HepG2 (cell line): Measurements from ENCODE around the gene SCGB3A2. TPM values are rescaled to one million over a fixed set of nuclear protein-coding genes. Genes with fewer than 3 reads are reported as not detected.

Experiments used
- ATAC-seq: fragments of 200-7000 bp; cut with Tn5 transposase; 3 replicates; pipeline ENCODE4 v1.9.1; 2020; ENCODE audit warnings: mild to moderate bottlenecking, moderate library complexity
- BruUV-seq: library from RNA; stranded (reverse); fragments of 400-500 nt; replicated peaks from 2 replicates; lab custom pipeline; 2021; lab: Mats Ljungman, UMichigan
- CTCF ChIA-PET: fragments of 300-600 bp; formaldehyde crosslinking; extraction: SDS; loops from one replicate; lab custom pipeline; 2021; ENCODE audit warnings: low total read pairs, inconsistent platforms, low intra/inter-chr PET ratio; lab: Yijun Ruan, JAX
- POLR2A ChIA-PET: fragments of 350-600 bp; sonication (Branson Sonifier 250); formaldehyde crosslinking; loops from one replicate; lab custom pipeline; 2020; ENCODE audit warnings: antibody characterized with exemption, inconsistent platforms; lab: Yijun Ruan, JAX
- DNase-seq: peaks from one replicate; pipeline ENCODE4 v3.0.0-alpha.2; 2015; ENCODE audit warnings: low spot score
- FAIRE-seq: peaks from 3 replicates; lab custom pipeline; 2011; peaks lifted over from hg19 to GRCh38; lab: Jason Lieb, UNC
- H2AFZ ChIP-seq: one replicate; pipeline ENCODE4 v1.6.1; 2011; ENCODE audit warnings: low read length, inconsistent platforms
- H3K27ac ChIP-seq: fragments of 300-600 bp; 3 replicates; pipeline ENCODE4 v1.8.0; 2011; ENCODE audit warnings: mixed run types, mild to moderate bottlenecking, mixed read lengths, low read length, inconsistent platforms; ENCODE audit not compliant: insufficient read depth; ENCODE audit errors: extremely low read length
- H3K27me3 ChIP-seq, 2 experiments: fragments of 200-600 bp in 1 of 2; 2 replicates in 1 of 2; 3 replicates in 1 of 2; pipeline versions ENCODE4 v1.6.0 to v1.8.0; 2011; ENCODE audit warnings: low read length in 2 of 2, mild to moderate bottlenecking in 2 of 2, moderate library complexity in 2 of 2, inconsistent platforms in 1 of 2; ENCODE audit not compliant: insufficient read depth in 2 of 2, control insufficient read depth in 1 of 2
- H3K36me3 ChIP-seq, 2 experiments: fragments of 200-600 bp in 1 of 2; replicated peaks in 1 of 2; 2 replicates in 1 of 2; 3 replicates in 1 of 2; pipeline versions ENCODE4 v1.5.1 to v1.8.0; 2011; ENCODE audit warnings: low read length in 2 of 2, inconsistent platforms in 1 of 2; ENCODE audit not compliant: insufficient read depth in 2 of 2, control insufficient read depth in 1 of 2
- H3K4me1 ChIP-seq: 2 replicates; pipeline ENCODE4 v1.5.1; 2012; ENCODE audit warnings: low read length, inconsistent platforms; ENCODE audit not compliant: insufficient read depth
- H3K4me2 ChIP-seq: 2 replicates; pipeline ENCODE4 v1.6.0; 2011; ENCODE audit warnings: low read depth, low read length, inconsistent platforms
- H3K4me3 ChIP-seq, 3 experiments: fragments of 200-600 bp in 1 of 3; sonication (generic), shearing (Covaris generic) in 1 of 3; replicated peaks in 1 of 3; 2 replicates each; pipeline ENCODE4 v1.5.1; 2011 to 2016; ENCODE audit warnings: low read length in 3 of 3, inconsistent platforms in 2 of 3, low read depth in 2 of 3, mild to moderate bottlenecking in 2 of 3, control low read depth in 1 of 3, mixed read lengths in 1 of 3; ENCODE audit not compliant: insufficient read depth in 1 of 3
- H3K79me2 ChIP-seq: one replicate; pipeline ENCODE4 v1.6.1; 2011; ENCODE audit warnings: low read length, inconsistent platforms; ENCODE audit not compliant: insufficient read depth
- H3K9ac ChIP-seq: 2 replicates; pipeline ENCODE4 v1.6.0; 2011; ENCODE audit warnings: mild to moderate bottlenecking, low read depth, low read length, inconsistent platforms; ENCODE audit not compliant: insufficient read depth
- H3K9me3 ChIP-seq: 2 replicates; pipeline ENCODE4 v1.5.1; 2012; ENCODE audit warnings: mild to moderate bottlenecking, low read length
- H4K20me1 ChIP-seq: 2 replicates; pipeline ENCODE4 v1.6.0; 2011; ENCODE audit warnings: inconsistent platforms, mild to moderate bottlenecking, low read length, moderate library complexity; ENCODE audit not compliant: insufficient read depth
- CCAR2 ChIP-seq: fragments of 200-400 bp; formaldehyde crosslinking; optimal IDR thresholded peaks from 2 replicates; pipeline ENCODE3; 2018; ENCODE audit warnings: low read depth, mild to moderate bottlenecking, low read length, moderate library complexity
- PLRG1 ChIP-seq: fragments of 450-650 bp; conservative IDR thresholded peaks from 2 replicates; pipeline ENCODE4 v1.6.1; 2016
- TCF7 ChIP-seq: sonication (generic); IDR thresholded peaks from 2 replicates; pipeline ENCODE4 v1.6.1; 2016; ENCODE audit warnings: antibody characterized with exemption, low read depth
- ZBED4 ChIP-seq: sonication (generic); formaldehyde crosslinking; IDR thresholded peaks from 2 replicates; pipeline ENCODE4 v1.4.0; 2020; ENCODE audit warnings: missing genetic modification reagents, borderline replicate concordance
- ZBTB42 ChIP-seq: sonication (generic); formaldehyde crosslinking; IDR thresholded peaks from 2 replicates; pipeline ENCODE4 v1.5.0; 2020; ENCODE audit warnings: mild to moderate bottlenecking, missing genetic modification reagents
- ZNF234 ChIP-seq: sonication (generic); formaldehyde crosslinking; conservative IDR thresholded peaks from 2 replicates; pipeline ENCODE4 v1.5.1; 2020; ENCODE audit warnings: mild to moderate bottlenecking, missing genetic modification reagents
- WGBS: methylation state at CpG from one replicate; pipeline ENCODE4 v1.1.6; 2017; ENCODE audit warnings: low lambda C conversion rate; 5-methylcytosine and 5-hydroxymethylcytosine counted together
- in situ Hi-C: cut with HindIII; loops from 2 replicates; pipeline ENCODE4 v1.10.0; 2017; ENCODE audit warnings: low pct_unique_long_range_greater_than_20kb; ENCODE audit not compliant: extremely low pct_ligation_motif_present
- intact Hi-C: fragments of 100-400 bp; cut with micrococcal nuclease; formaldehyde crosslinking; loops from one replicate; pipeline ENCODE4 v1.10.0; 2022; ENCODE audit not compliant: unreplicated experiment
- polyA plus RNA-seq, 8 experiments: library from polyadenylated mRNA; depleted of rRNA in 3 of 8; stranded (reverse) in 7 of 8; unstranded in 1 of 8; fragments of >200 nt; fragmentation: Illumina TruSeq in 4 of 8; extraction: Trizol in 4 of 8; gene quantifications; 2 replicates each; pipeline versions ENCODE4 v1.2.1 to v1.2.3, GENCODE V29; 2011 to 2016; ENCODE audit warnings: low read depth in 4 of 8, missing spikeins in 1 of 8, mixed read lengths in 1 of 8; ENCODE audit not compliant: insufficient read depth in 1 of 8
- total RNA-seq, 5 experiments: library from RNA; depleted of rRNA; stranded (reverse); fragments of >200 nt; fragmentation: Illumina TruSeq; extraction: Trizol; gene quantifications; 2 replicates each; pipeline ENCODE4 v1.2.3, GENCODE V29; 2016; ENCODE audit warnings: low read depth in 1 of 5
- TF ChIP-seq, protein P1 (sequence below): sonication (generic); formaldehyde crosslinking; IDR thresholded peaks from 2 replicates; pipeline ENCODE4 v1.5.0; 2020; ENCODE audit warnings: missing genetic modification reagents, mild to moderate bottlenecking, borderline replicate concordance

The SCGB3A2 gene
- total and polyA plus RNA-seq, 2 of the 13 experiments (the other 11 are each of a cell fraction or from before 2014, with no cell fraction given): not detected

DNA sequence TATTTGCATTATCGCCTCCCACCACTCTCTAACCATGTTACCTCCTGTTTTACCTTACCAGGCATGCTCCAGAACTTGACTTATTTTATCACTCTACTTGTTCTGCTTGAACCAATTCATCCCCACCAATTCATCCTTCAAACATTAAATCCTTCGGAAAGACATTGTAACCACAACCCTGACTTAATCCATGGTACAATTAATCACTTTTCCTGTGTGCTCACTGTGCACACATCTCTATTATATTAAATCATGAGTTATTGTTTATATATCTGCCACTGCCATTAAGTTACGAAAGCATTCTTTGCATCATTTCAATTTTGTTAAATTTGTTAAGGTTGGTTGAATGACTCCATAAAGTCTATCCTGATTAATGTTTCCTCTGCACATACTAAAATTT, 35.3 kb downstream of the SCGB3A2 start (continued):
- no peak for TF ChIP-seq ZBED4
- no peak for TF ChIP-seq CCAR2
- TF ChIP-seq, protein P1, sequence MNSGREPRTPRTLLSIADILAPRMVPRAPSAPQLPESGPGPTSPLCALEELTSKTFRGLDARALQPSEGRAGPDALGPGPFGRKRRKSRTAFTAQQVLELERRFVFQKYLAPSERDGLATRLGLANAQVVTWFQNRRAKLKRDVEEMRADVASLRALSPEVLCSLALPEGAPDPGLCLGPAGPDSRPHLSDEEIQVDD: no peak
- no peak for TF ChIP-seq ZNF234 (CRISPR knock-in tag)

DNA sequence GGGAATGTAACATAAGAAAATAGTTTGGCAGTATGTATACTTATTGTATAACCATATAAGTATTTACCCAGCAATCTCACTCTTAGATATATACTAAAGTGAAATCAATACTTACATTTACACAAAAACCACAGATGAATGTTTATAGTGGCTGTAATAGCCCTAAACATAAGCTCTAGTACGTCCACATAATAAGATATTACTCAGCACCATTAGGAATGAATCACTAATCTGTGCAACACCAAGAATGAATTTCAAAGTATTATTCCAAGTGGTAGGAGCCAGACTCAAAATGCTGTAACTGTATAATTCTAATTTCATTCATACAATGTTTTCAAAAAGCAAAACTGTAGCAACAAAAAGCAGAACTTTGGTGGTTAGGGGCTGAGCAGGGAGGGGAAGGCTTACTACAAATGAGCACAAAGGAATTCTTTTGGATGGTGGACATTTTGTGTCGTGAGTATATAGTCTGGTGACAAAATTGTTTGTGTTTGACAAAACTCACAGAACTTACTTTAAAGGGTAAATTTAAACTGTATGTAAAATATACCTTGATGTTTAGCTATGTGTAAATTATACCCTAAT, 39.7 kb downstream of the SCGB3A2 start:
- POLR2A ChIA-PET: no interaction called here
- Histone ChIP-seq H2AFZ (no peak overlapping the region), H3K9me3 (no peaks in the 10 kb centered on the region), H3K4me2 (no peak overlapping the region), H3K27me3 (no peaks in the 10 kb centered on the region), H3K36me3 (no peaks in the 10 kb centered on the region), H3K9ac (no peak overlapping the region), H3K79me2 (no peaks in the 10 kb centered on the region), H3K27ac (no peak overlapping the region), H4K20me1 (no peaks in the 10 kb centered on the region), H3K4me3 (no peak overlapping the region), H3K4me1 (no peaks in the 10 kb centered on the region)
- TF ChIP-seq ZBTB42: no peak
- no peak for TF ChIP-seq PLRG1
- no peak for TF ChIP-seq TCF7
- in situ Hi-C loops (no loop called here), intact Hi-C loops (no loop called here)
- no peak for DNase-seq
- ATAC-seq: no peak
- CTCF ChIA-PET: no interaction called here
- BruUV-seq: no TSS peak
- WGBS: 2% methylated on average over 2 of the region's 2 CpGs
- FAIRE-seq: no peak
